Astrocyte of the spinal cord (primary cell): ENCODE data around the gene TXN2.

Experiments used
- DNase-seq: peaks from one replicate; pipeline ENCODE4 v3.0.0; 2011; ENCODE audit warnings: low read depth, low spot score
- H3K4me3 ChIP-seq: 2 replicates; pipeline ENCODE4 v1.5.1; 2011; ENCODE audit warnings: low read depth, mild to moderate bottlenecking, low read length, moderate library complexity
- in situ Hi-C: cut with HindIII; loops from 2 replicates; pipeline ENCODE4 v1.10.0; 2017; ENCODE audit warnings: low sequenced_read_pairs
- TF ChIP-seq, protein P1 (sequence below): IDR thresholded peaks from 2 replicates; pipeline ENCODE4 v1.5.1; 2012; ENCODE audit warnings: low read depth, mild to moderate bottlenecking, low read length, inconsistent platforms

The TXN2 gene

DNA sequence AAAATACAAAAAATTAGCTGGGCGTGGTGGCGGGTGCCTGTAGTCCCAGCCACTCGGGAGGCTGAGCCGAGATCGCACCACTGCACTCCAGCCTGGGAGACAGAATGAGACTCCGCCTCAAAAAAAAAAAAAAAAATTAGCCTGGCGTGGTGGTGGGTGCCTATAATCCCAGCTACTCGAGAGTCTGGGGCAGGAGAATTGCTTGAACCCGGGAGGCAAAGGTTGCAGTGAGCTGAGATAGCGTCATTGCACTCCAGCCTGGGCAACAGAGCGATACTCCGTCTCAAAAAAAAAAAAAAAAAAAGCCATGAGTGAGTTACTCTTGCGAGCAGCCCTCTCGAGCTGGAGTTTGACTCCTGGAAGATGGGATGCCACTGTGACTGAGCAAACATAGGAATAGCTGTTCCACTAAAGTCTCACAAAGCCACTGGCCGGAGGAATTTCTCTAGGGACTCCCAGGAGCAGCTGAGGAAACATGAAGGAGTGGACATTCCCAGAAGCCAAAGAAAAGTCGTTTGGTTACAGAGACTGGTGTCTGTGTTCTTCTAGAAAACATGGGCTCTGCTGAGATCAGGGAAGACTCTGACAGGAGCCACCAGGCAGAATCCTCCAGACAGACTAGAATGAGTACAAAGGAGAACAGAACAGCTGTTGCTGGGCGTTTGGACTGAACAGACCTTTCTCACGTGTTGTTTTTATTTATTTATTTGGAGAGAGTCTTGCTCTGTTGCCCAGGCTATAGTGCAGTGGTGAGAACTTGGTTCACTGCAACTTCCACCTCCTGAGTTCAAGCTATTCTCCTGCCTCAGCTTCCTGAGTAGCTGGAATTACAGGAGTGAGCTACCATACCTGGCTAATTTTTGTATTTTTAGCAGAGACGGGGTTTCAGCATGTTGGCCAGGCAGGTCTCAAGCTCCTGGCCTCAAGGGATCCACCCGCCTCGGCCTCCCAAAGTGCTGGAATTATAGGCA lies 61.2 kb downstream of the TXN2 start:
- in situ Hi-C loops, result no loop called here
- TF ChIP-seq, protein P1, sequence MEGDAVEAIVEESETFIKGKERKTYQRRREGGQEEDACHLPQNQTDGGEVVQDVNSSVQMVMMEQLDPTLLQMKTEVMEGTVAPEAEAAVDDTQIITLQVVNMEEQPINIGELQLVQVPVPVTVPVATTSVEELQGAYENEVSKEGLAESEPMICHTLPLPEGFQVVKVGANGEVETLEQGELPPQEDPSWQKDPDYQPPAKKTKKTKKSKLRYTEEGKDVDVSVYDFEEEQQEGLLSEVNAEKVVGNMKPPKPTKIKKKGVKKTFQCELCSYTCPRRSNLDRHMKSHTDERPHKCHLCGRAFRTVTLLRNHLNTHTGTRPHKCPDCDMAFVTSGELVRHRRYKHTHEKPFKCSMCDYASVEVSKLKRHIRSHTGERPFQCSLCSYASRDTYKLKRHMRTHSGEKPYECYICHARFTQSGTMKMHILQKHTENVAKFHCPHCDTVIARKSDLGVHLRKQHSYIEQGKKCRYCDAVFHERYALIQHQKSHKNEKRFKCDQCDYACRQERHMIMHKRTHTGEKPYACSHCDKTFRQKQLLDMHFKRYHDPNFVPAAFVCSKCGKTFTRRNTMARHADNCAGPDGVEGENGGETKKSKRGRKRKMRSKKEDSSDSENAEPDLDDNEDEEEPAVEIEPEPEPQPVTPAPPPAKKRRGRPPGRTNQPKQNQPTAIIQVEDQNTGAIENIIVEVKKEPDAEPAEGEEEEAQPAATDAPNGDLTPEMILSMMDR, result no peak
- H3K4me3 ChIP-seq, result no peak overlapping the region
- no peak for DNase-seq

DNA sequence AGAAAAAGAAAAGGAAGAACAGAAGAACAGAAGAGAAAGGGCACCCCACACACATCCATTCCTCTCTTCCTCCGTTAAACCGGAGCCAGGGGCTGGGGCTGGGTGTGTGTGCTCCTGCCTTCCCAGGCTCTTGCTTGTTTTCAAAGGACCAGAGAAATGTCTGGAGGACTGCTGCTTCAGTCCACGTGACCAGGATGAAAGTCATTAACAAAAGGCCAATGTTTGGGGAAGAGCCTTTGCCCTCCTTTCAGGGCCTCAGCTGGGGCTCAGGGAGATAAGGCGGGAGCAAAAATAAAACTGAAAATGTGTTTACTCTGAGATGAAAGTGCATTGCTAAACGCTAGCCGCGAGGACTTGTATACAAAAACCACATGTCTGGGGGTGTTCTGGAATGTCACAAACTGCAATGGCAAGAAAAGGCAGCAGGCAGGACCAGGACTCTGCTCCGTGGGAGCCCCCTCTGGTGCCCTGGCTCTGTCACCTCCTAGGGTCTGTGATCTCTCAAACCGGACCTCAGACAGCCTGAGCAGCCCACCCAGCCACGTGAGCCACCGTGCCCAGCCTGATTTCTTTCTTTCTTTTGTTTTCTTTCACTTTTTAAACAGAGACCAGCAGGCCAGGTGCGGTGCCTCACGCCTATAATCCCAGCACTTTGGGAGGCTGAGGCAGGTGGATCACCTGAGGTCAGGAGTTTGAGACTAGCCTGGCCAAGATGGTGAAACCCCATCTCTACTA lies 62.1 kb downstream of the TXN2 start:
- TF ChIP-seq, protein P1, result no peak
- DNase-seq, result peak; percentile 46
- in situ Hi-C loops, result no loop called here
- H3K4me3 ChIP-seq, result no peak overlapping the region

DNA sequence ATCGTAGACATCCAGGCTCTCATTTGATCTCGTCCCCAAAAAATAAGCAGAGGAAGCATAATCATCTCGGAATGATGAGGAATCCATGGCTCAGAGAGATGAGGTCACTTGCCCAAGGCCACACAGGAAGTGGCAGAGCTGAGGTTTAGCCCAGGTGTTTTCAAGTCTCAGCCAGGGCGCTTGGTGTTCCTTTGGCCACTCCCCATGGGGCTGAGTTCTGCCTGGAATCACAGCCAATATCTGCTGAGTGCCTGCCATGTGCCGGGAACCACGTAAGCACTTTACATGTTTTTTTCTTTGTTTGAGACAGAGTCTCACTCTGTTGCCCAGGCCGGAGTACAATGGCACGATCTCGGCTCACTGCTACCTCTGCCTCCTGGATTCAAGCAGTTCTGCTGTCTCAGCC lies 64.2 kb downstream of the TXN2 start:
- DNase-seq, result peak; percentile 50
- in situ Hi-C loops, result no loop called here
- TF ChIP-seq, protein P1, result no peak
- H3K4me3 ChIP-seq, result no peak overlapping the region
